Esophagus squamous epithelium (tissue), 4 donors: ENCODE results near the gene CRABP2.

ENCODE experiments used
- CTCF ChIP-seq, 6 experiments: fragments of 450-650 bp in 4 of 6; fragments of 200-600 bp in 2 of 6; sonication (generic) in 2 of 6; IDR thresholded peaks; one replicate each; pipeline ENCODE4 v1.5.1; 2016 to 2019; ENCODE audit warnings: antibody characterized with exemption in 6 of 6, mild to moderate bottlenecking in 4 of 6, moderate library complexity in 4 of 6
- POLR2A ChIP-seq, 4 donors: fragments of 450-650 bp; IDR thresholded peaks; one replicate each; pipeline ENCODE4 v1.6.1; 2017; ENCODE audit warnings: antibody characterized with exemption in 4 of 4, mild to moderate bottlenecking in 4 of 4, moderate library complexity in 3 of 4

GRCh38 chr1:156665539-156665938 is 39.8 kb downstream of the CRABP2 start:
- TF ChIP-seq POLR2A (IDR thresholded peaks at IDR 0.05) (no peak), CTCF (IDR thresholded peaks at IDR 0.05) (no peak)
